Naive B cell (primary cell): Measurements from ENCODE around the gene ZNF362. TPM values are rescaled to one million over a fixed set of nuclear protein-coding genes. Genes with fewer than 3 reads are reported as not detected.

Experiments used
- ATAC-seq, 2 donors: fragments of 150-1000 bp; cut with Tn5 transposase; 2 replicates each; pipeline ENCODE4 v1.10.0; 2021; ENCODE audit warnings: low read depth in 2 of 2, mild to moderate bottlenecking in 2 of 2, moderate library complexity in 2 of 2
- DNase-seq: peaks from one replicate; pipeline ENCODE4 v3.0.0; 2022
- H3K27ac Mint-ChIP-seq, 6 donors: one replicate each; pipeline ENCODE4 v1.8.0; 2020 to 2022; ENCODE audit warnings: mild to moderate bottlenecking in 6 of 6, mixed read lengths in 6 of 6, moderate library complexity in 5 of 6, inconsistent platforms in 2 of 6
- H3K27me3 Mint-ChIP-seq, 3 donors: one replicate each; pipeline ENCODE4 v1.8.0; 2021 to 2022; ENCODE audit warnings: mixed read lengths in 3 of 3, mild to moderate bottlenecking in 1 of 3
- H3K36me3 Mint-ChIP-seq, 2 donors: one replicate each; pipeline ENCODE4 v1.8.0; 2020 to 2022; ENCODE audit warnings: mixed read lengths in 2 of 2, inconsistent platforms in 1 of 2, mild to moderate bottlenecking in 1 of 2
- H3K4me1 Mint-ChIP-seq, 3 donors: one replicate each; pipeline ENCODE4 v1.8.0; 2020 to 2022; ENCODE audit warnings: mixed read lengths in 3 of 3, inconsistent platforms in 1 of 3, mild to moderate bottlenecking in 1 of 3, moderate library complexity in 1 of 3
- H3K4me3 Mint-ChIP-seq, 8 donors: one replicate each; pipeline ENCODE4 v1.8.0; 2020 to 2022; ENCODE audit warnings: mild to moderate bottlenecking in 8 of 8, mixed read lengths in 8 of 8, moderate library complexity in 8 of 8, inconsistent platforms in 2 of 8
- H3K9me3 Mint-ChIP-seq, 7 donors: one replicate each; pipeline ENCODE4 v1.8.0; 2020 to 2022; ENCODE audit warnings: mixed read lengths in 7 of 7, mild to moderate bottlenecking in 5 of 7, inconsistent platforms in 2 of 7, moderate library complexity in 1 of 7
- polyA plus RNA-seq, 6 donors: library from polyadenylated mRNA; unstranded; fragments of 300-500 nt; fragmentation: Illumina TruSeq; gene quantifications; one replicate each; pipeline ENCODE4 v1.2.3, GENCODE V29; 2021; ENCODE audit warnings: low read depth in 6 of 6

Gene ZNF362
- polyA plus RNA-seq, 6 donors from 2014 or later = 10.0 to 25.5 (median 12.7) TPM

DNA sequence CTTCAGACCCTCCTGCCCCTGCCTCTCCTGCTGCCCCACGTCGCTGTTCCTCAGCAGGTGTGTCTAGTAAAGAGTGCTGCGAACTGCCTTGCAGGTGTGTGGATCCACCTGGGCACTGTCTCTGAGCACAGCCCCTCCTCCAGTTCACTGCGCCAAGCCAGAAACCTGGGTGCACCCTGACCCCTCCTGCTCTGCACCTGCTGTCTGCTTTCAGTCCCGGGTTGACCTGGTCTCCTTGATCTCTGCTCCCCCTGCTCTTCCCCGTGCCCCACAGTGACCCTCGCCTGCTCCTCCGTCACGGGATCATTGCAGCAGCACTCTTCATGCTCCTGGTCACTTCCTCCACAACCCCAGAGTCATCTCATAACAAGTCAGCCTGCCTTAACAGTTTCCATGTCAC is 58.1 kb downstream of the ZNF362 start:
- no peak for ATAC-seq
- H3K27me3 Mint-ChIP-seq = peaks cover 9 to 36% (median 21%) of the 10 kb centered on the region in 3 donors
- no peaks in the 10 kb centered on the region for H3K36me3 Mint-ChIP-seq
- no peak for DNase-seq
- peaks cover 0 to 2% (median 0%) of the 10 kb centered on the region in 7 donors for H3K9me3 Mint-ChIP-seq
- peaks cover 0 to 3% (median 0%) of the 10 kb centered on the region in 3 donors for H3K4me1 Mint-ChIP-seq
- no peak overlapping the region for H3K27ac Mint-ChIP-seq
- peak overlapping the region in 1 of 8 donors; percentile 48 for H3K4me3 Mint-ChIP-seq

- peaks cover 0 to 3% (median 0%) of the 10 kb centered on the region in 3 donors for H3K4me1 Mint-ChIP-seq
- H3K27ac Mint-ChIP-seq = no peak overlapping the region
- no peak overlapping the region for H3K4me3 Mint-ChIP-seq
- no peak for DNase-seq
- no peaks in the 10 kb centered on the region for H3K9me3 Mint-ChIP-seq
- ATAC-seq = no peak
- peaks cover 4 to 22% (median 14%) of the 10 kb centered on the region in 3 donors for H3K27me3 Mint-ChIP-seq
- H3K36me3 Mint-ChIP-seq = no peaks in the 10 kb centered on the region
These were observed 60.3 kb downstream of the ZNF362 start for GRCh38 chr1:33316601-33317000.

GRCh38 chr1:33317354-33317753 is 61.1 kb downstream of the ZNF362 start:
- no peak overlapping the region for H3K27ac Mint-ChIP-seq
- no peak overlapping the region for H3K4me3 Mint-ChIP-seq
- H3K27me3 Mint-ChIP-seq = peaks cover 4 to 17% (median 7%) of the 10 kb centered on the region in 3 donors
- H3K36me3 Mint-ChIP-seq = no peaks in the 10 kb centered on the region
- ATAC-seq (no peak), DNase-seq (no peak)
- no peaks in the 10 kb centered on the region for H3K9me3 Mint-ChIP-seq
- peaks cover 0 to 3% (median 0%) of the 10 kb centered on the region in 3 donors for H3K4me1 Mint-ChIP-seq

GRCh38 chr1:33317946-33318345 is 61.7 kb downstream of the ZNF362 start:
- peaks cover under 1 to 16% (median 7%) of the 10 kb centered on the region in 3 donors for H3K27me3 Mint-ChIP-seq
- H3K27ac Mint-ChIP-seq = no peak overlapping the region
- DNase-seq (no peak), ATAC-seq (no peak)
- no peaks in the 10 kb centered on the region for H3K36me3 Mint-ChIP-seq
- H3K4me3 Mint-ChIP-seq = no peak overlapping the region
- H3K4me1 Mint-ChIP-seq = peaks cover 0 to 3% (median 0%) of the 10 kb centered on the region in 3 donors
- no peaks in the 10 kb centered on the region for H3K9me3 Mint-ChIP-seq

- Mint-ChIP-seq H3K4me1 (peaks cover 0 to 3% (median 0%) of the 10 kb centered on the region in 3 donors), H3K4me3 (peak overlapping the region in 1 of 8 donors; percentile 20), H3K27ac (peak overlapping the region in 1 of 6 donors; percentile 49), H3K9me3 (no peaks in the 10 kb centered on the region), H3K27me3 (peaks cover 0 to 15% (median 6%) of the 10 kb centered on the region in 3 donors), H3K36me3 (no peaks in the 10 kb centered on the region)
- DNase-seq (no peak), ATAC-seq (no peak)
These were observed 63.1 kb downstream of the ZNF362 start for GRCh38 chr1:33319186-33319948.

- no peak for ATAC-seq
- DNase-seq = no peak
- H3K27me3 Mint-ChIP-seq = peaks cover 0 to 10% (median 0%) of the 10 kb centered on the region in 3 donors
- no peaks in the 10 kb centered on the region for H3K4me1 Mint-ChIP-seq
- H3K9me3 Mint-ChIP-seq = no peaks in the 10 kb centered on the region
- H3K27ac Mint-ChIP-seq = no peak overlapping the region
- peaks cover 4 to 5% of the 10 kb centered on the region in 2 donors for H3K36me3 Mint-ChIP-seq
- H3K4me3 Mint-ChIP-seq = peak overlapping the region in 1 of 8 donors; percentile 20
These were observed 63.8 kb downstream of the ZNF362 start for GRCh38 chr1:33319949-33320618.

- peaks cover 0 to 8% (median 0%) of the 10 kb centered on the region in 3 donors for H3K27me3 Mint-ChIP-seq
- peaks cover 8 to 10% of the 10 kb centered on the region in 2 donors for H3K36me3 Mint-ChIP-seq
- no peak within 1 kb of the TSS for H3K4me3 Mint-ChIP-seq
- H3K9me3 Mint-ChIP-seq = no peaks in the 10 kb centered on the region
- no peak within 1 kb of the TSS for H3K27ac Mint-ChIP-seq
- DNase-seq (no peak), ATAC-seq (no peak)
- H3K4me1 Mint-ChIP-seq = no peaks in the 10 kb centered on the region
These were observed 64.4 kb downstream of the ZNF362 start, which contains the start of gene A3GALT2 for GRCh38 chr1:33320619-33321165. A3GALT2 (minus strand) TSS chr1:33321098; CDS start chr1:33321098, 0 bp downstream.

- Mint-ChIP-seq H3K27me3 (peaks cover 0 to 3% (median 0%) of the 10 kb centered on the region in 3 donors), H3K4me3 (no peak overlapping the region), H3K9me3 (no peaks in the 10 kb centered on the region), H3K27ac (no peak overlapping the region), H3K4me1 (no peaks in the 10 kb centered on the region), H3K36me3 (peaks cover 13 to 15% of the 10 kb centered on the region in 2 donors)
- DNase-seq (no peak), ATAC-seq (no peak)
These were observed 64.9 kb downstream of the ZNF362 start for GRCh38 chr1:33321178-33321577.

- no peak for ATAC-seq
- Mint-ChIP-seq H3K4me1 (no peaks in the 10 kb centered on the region), H3K27ac (peak overlapping the region in 1 of 6 donors; percentile 89), H3K9me3 (no peaks in the 10 kb centered on the region), H3K4me3 (no peak overlapping the region), H3K27me3 (no peaks in the 10 kb centered on the region), H3K36me3 (peaks cover 13 to 16% of the 10 kb centered on the region in 2 donors)
- no peak for DNase-seq
These were observed 65.8 kb downstream of the ZNF362 start for GRCh38 chr1:33322109-33322508.

GRCh38 chr1:33322870-33323585 is 66.7 kb downstream of the ZNF362 start:
- peaks cover 13 to 16% of the 10 kb centered on the region in 2 donors for H3K36me3 Mint-ChIP-seq
- ATAC-seq (no peak), DNase-seq (no peak)
- H3K9me3 Mint-ChIP-seq = no peaks in the 10 kb centered on the region
- no peak overlapping the region for H3K4me3 Mint-ChIP-seq
- no peaks in the 10 kb centered on the region for H3K27me3 Mint-ChIP-seq
- no peaks in the 10 kb centered on the region for H3K4me1 Mint-ChIP-seq
- H3K27ac Mint-ChIP-seq = peak overlapping the region in 2 of 6 donors; percentile 17 to 60

DNA sequence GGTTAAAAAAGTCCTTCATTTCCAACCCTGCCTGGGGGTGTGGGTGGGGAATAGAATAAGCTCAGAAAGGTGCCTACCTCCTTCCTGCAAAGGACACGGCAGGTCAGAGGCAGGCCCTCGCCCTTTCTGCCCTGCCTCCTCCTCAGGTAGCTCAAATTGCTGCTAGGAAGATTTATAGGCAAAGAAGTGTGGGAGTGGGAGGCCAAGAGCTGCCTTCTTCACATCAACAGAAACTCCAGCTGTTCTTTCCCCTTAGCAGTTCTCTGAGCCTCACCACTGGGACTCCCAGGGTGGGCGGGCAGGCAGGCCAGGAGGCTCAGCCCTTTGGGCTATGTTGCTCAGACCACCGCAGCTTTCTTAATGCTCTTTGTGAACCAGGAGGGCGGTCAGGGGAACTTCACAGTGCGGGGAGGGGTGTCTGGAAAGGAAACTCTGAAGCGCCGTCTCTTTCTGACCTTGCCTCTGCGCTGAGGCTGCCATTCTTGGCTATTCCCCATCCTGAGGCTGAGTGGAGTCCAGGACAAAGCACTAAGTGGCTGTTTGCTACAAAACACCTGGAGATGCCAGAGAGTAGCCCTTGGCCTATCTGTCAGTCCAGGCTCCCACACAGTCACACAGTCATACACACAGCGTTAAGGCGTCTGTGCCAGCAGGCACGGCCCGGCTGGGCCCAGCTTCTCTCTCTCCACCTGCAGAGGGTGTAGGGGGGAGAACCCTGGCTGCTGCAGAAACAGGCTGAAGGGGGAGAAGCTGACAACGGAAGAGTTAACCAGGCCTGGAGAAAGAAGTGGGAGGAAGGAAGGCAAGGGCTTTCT is 67.6 kb downstream of the ZNF362 start:
- H3K27ac Mint-ChIP-seq = peak overlapping the region in 2 of 6 donors; percentile 32 to 43
- DNase-seq (no peak), ATAC-seq (no peak)
- no peaks in the 10 kb centered on the region for H3K27me3 Mint-ChIP-seq
- no peaks in the 10 kb centered on the region for H3K4me1 Mint-ChIP-seq
- H3K4me3 Mint-ChIP-seq = no peak overlapping the region
- no peaks in the 10 kb centered on the region for H3K9me3 Mint-ChIP-seq
- peaks cover 19 to 23% of the 10 kb centered on the region in 2 donors for H3K36me3 Mint-ChIP-seq

DNA sequence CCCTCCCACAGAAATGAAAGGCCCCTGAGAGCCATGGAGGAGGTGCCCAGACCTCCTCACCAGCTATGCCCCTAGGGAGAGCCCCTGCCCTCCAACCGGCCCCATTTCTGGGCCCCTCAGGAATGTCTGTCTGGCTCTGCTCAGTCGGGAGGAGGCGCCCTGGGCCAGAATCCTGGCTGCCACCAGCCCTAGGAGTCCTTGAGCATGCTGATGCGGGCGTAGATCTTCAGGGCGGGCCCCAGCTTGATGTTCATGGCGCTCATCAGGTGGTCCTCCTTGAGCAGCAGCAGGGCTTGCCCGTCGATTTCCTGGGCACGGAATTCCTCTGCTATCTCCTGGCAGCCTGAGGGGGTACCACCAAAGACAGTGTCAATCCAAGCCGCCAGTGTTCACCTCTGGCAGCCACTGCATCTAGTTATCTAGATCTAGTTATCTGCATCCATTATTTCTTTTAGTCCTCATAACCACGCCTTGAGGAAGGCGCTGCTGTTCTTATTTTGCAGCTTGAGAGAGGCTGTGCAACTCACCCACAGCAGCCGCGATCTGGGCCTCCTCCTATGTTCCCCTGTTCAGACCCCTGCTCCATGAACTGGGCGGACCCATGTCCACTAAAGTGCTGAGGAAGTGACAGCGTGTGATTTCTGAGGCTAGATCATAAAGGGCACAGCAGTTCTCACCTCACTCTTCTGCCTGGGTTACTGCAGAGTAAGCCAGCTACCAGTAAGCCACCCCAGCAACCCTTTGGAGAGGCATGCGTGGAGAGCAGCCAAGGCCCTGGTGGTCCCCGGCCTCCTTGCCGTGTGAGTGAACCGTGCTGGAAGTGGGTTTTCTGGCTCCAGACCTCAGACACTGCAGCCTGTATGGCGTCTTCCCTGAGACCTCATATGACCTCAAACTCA is 68.6 kb downstream of the ZNF362 start:
- ATAC-seq = no peak
- H3K27ac Mint-ChIP-seq = peak overlapping the region in 1 of 6 donors; percentile 63
- H3K36me3 Mint-ChIP-seq = peaks cover 19 to 33% of the 10 kb centered on the region in 2 donors
- no peak for DNase-seq
- H3K4me3 Mint-ChIP-seq = no peak overlapping the region
- H3K9me3 Mint-ChIP-seq = peaks cover 0 to 2% (median 0%) of the 10 kb centered on the region in 7 donors
- no peaks in the 10 kb centered on the region for H3K4me1 Mint-ChIP-seq
- H3K27me3 Mint-ChIP-seq = no peaks in the 10 kb centered on the region
